GM12801 (cell line): ENCODE data around the gene NKAIN4.

Experiments used
- CTCF ChIP-seq: IDR thresholded peaks from one replicate; pipeline ENCODE4 v1.5.1; 2011; ENCODE audit warnings: control low read depth; ENCODE audit not compliant: insufficient read length; ENCODE audit errors: extremely low read depth

The NKAIN4 gene

GRCh38 chr20:63292292-63292701, 38.0 kb upstream of the NKAIN4 start:
- no peak for TF ChIP-seq CTCF

- TF ChIP-seq CTCF, result no peak
Observed at GRCh38 chr20:63291811-63292210, 37.5 kb upstream of the NKAIN4 start.

- no peak for TF ChIP-seq CTCF
Observed at GRCh38 chr20:63290677-63291472, 36.6 kb upstream of the NKAIN4 start.

GRCh38 chr20:63290136-63290676, 35.9 kb upstream of the NKAIN4 start:
- TF ChIP-seq CTCF, result no peak

GRCh38 chr20:63289311-63290135, 35.3 kb upstream of the NKAIN4 start:
- TF ChIP-seq CTCF, result no peak

GRCh38 chr20:63288581-63289251, 34.5 kb upstream of the NKAIN4 start:
- no peak for TF ChIP-seq CTCF
